Left forelimb (tissue), 1 donor: ENCODE results near the gene KRTAP10-6.
"Not testable (repeated sequence)": the region's sequence is repeated elsewhere in the genome, so short reads cannot be mapped to it uniquely, and the experiment has no call there.

Source experiments
- DNase-seq: peaks from one replicate; pipeline ENCODE4 v3.0.0-alpha.2; 2018; ENCODE audit warnings: low spot score

The KRTAP10-6 gene

DNA sequence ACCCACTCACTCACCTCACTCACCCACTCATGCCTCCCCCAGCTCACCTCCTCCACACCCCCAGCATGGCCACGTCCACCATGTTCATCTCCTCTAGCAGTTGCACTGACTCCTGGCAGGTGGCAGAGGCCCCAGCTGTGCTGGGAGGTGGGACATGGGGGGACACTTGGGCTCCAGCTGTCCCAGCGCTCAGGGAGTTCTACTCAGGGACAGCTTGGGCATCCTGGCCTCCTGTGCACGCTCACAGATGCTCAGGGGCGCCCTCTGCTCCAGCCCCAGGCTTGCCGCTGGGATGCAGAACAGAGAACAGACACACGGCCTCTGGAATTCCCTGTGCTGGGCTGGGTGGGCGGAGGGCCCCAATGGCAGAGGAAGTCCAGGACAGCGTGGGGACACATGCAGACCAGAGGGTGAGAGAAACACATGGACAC is 24.8 kb upstream of the KRTAP10-6 start:
- DNase-seq, result no peak

DNA sequence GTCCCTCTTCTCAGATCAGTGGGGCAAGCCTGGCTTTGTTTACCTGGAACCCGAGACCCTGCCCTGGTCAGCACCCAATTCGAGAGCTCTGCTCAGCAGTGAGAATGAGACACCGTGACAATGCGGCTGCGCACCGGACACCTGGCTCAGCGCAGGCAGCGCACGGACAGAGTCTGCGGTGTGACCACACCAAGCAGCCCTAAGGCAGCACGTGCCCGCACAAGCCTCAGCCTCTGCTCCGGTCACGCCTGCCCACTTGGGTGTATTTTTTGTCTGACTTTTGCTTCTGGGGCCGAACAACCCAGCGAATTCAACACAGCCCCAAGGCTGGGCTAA is 24.3 kb upstream of the KRTAP10-6 start:
- no peak for DNase-seq

DNA sequence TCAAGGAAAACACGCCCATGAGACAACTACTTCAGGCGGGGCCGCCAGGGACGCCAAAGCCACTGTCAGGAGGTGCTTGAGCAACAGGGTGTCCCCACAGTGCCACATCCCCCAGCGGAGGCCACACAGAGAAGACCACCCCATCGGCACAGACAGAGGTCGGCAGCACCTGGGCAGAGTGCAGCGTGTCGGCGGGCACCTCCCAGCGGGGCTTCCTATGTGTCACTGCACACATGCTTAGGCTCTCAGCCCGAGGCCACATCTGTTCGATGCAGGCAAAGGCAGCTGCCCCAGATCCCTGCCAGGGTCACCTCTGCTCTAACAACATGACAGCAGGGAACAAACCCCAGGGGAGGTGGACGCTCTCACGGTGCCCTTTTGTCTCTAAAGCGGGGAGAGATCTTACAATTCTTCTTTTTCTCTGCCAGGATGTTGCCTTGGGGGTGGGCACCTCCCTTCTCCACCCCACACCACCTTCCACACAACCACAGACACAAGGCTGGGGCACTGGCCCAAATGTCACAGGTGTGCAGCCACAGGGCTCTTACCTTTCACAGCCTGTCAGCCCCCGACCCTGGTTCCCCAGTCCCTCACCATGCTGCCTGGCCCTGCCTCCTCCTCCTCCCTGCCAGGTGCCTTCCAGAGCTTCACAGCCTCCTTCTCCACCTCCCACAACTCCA is 23.7 kb upstream of the KRTAP10-6 start:
- no peak for DNase-seq

DNA sequence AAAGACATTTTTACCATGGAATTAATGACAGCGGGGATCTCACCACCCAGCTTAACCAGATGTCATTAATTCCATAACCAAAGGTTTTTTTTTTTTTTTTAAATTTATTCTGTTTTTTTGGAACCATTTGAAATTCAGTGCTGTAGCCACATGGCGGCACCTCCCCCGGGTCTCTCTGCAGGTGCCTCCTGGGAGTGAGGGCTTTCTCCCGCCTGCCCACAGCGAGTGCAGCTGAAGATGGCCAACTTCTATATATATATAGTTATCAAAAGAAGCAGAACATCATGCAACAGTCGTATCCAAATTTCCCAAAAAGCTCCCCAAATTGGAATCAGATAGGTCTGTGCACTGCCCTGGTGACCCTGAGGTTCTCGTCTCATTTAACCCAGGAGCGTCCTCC is 23.2 kb upstream of the KRTAP10-6 start:
- DNase-seq, result no peak

DNA sequence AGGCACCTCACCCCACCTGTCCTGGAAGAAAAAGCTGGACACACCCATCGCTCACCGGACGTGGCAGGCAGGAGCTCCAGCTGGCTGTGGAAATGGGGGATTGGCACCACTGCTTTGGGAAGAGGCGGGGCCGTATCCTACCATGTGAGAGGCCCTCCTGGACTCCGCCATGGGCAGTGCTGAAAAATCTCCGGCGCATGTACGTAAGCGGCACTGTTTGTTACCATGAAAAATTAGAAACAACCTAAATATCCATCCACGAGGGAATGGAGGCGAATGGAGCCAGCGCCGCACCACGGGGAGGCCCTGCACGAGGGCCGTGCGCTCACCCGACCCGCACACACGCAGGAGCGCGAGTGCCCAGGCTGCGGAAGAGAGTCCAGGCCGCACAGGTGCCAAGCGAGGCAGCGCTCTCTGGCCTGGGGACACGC is 22.7 kb upstream of the KRTAP10-6 start:
- DNase-seq, result no peak

DNA sequence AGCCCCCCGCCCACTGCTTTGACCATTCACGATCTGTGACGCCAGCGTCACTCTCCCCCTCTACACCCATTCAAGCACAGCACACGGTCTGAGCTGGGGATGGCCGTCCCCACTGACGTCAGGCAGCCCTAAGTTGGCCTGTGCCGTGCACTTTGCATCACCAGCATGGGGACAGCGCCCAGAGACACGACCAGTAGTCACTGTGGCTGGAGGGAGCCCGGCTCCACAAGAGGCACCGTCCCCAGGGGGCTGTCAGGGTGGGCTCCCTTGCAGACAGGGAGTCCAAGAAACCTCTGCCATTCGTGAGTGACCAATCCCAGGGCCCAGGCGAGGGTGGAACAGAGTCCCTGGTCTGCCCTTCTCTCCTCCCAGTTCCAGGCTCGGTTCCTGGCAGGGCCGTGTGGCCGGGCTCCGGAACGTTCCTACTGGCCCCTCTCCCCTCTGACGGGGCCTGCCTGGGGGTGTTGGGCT is 21.9 kb upstream of the KRTAP10-6 start:
- no peak for DNase-seq

DNA sequence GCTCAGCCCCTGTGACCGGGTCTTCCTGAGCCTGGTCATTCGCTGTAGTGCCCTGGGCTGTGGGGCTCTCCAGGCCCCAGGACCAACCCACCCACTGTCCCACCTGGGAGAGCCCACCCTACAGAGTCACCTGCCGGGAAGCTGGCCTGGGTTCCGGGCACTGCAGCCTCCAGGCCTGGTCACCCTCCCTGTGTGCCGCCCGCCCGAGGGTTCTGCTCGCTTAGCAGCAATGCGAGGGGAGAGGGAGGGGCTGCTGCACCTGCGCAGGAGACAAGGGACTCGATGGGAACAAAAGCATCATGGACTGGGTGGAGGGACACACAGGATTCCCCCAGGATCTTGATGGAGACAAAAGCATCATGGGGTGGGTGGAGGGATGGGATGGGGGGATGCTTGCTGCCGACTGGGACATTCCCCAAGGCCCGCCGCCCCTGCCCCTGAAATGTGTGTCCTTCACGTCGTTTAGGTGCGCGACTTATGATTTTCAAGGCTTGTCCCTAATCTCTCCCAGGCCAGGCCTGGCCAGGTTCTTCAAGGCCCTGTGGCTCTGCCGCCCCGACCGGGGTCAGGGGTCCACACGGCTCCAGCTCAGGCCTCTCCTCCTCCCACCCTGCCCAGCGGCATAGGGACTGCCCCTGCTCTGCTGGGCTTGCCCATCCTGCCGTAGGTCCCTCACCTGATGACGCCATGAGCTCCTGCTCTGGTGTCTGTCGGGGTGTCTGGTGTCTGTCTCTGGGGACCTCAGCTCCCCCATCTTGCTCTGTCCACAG is 21.3 kb upstream of the KRTAP10-6 start:
- DNase-seq, result no peak

DNA sequence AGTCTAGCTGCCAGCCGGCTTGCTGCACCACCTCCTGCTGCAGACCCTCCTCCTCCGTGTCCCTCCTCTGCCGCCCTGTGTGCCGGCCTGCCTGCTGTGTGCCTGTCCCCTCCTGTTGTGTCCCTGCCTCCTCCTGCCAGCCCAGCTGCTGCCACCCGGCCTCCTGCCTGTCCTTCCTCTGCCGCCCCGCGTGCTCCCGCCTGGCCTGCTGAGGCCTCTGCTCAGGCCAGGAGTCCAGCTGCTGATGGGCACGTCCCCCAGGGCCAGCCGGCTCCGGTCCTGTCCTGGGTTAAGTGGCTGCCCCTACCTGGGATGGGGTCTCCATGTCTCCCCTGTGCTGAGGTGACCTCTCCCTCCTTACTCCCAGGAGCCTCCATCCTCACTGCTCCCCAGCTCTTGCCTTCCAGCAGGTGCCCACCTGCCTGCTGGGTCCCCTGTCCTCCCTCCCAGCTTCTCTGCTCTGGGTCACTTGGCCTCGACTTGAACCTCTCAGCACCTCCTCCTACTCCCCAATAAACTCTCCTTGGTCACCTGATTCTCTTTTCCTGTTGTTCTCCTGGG is 20.4 kb upstream of the KRTAP10-6 start:
- no peak for DNase-seq

DNA sequence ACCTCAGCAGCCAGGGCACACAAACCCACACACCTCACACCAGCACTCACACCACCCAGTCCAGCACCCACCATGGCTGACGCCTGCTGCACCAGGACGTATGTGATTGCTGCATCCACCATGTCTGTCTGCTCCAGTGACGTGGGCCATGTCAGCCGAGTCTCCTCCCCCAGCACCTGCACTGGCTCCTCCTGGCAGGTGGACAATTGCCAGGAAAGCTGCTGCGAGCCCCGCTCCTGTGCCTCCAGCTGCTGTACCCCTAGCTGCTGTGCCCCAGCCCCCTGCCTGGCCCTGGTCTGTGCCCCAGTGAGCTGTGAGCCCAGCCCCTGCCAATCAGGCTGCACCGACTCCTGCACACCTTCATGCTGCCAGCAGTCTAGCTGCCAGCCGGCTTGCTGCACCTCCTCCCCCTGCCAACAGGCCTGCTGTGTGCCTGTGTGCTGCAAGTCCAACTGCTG is 19.8 kb upstream of the KRTAP10-6 start, which contains the start of gene KRTAP10-8:
Gene KRTAP10-8, plus strand, starts transcription at position 51 of the 458 bp plus-strand sequence. Its CDS starts 22 bp downstream, at position 73.
- no peak for DNase-seq

DNA sequence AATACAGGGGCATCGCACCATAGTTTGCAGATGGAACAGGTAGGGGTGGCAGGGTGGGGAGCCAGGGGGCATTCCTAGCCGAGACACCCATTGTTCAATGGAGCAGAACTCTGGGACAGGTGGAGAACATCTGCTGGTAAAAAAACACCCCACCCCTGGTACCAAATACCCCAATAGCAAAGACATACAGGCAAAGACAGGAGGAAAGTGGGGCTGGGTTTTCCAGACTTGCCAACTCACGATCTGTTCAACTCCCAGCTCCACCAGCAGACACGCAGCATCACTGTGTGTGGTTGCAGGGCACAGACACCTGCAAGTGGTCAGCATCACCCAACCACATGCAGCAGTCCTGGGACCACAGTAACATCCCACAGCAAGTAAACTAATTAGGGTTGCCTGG is 19.2 kb upstream of the KRTAP10-6 start:
- DNase-seq, result no peak

DNA sequence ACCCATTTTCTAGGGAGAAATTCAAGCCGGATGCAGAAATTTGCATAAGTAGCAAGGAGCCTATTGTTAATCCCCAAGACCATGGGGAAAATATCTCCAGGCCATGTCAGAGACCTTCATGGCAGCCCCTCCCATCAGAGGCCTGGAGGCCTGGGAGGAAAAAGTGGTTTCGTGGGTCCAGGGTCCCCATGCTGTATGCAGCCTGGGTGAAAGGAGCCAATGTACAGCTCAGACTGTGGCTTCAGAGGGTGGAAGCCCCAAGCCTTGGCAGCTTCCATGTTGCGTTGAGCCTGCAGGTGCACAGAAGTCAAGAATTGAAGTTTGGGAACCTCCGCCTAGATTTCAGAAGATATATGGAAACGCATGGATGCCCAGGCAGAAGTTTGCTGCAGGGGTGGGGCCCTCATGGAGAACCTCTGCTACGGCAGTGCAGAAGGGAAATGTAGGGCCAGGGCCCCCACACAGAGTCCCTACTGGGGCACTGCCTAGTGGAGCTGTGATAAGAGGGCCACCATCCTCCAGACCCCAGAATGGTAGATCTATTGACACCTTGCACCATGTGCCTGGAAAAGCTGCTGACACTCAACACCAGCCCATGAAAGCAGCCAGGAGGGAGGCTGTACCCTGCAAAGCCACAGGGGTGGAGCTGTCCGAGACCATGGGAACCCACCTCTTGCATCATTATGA is 18.0 kb upstream of the KRTAP10-6 start:
- not testable (repeated sequence) for DNase-seq

DNA sequence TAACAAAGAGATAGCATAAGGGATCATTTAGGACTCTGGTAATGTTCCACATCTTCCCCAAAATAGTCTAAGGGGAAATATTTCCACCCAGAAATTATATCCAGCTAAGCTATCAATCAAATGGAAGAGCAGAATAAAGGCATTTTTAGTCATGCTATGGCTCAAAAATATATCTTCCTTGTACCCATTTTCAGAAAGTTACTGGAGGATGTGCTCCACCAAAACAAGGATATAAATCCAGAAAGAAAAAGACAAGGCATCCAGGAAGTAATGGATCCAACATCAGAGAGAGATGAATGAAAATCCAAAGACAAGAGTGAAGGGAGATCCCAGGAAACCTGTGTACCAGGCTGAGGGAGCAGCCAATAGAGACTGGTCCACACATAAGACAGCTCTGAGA is 16.9 kb upstream of the KRTAP10-6 start:
- DNase-seq, result no peak

DNA sequence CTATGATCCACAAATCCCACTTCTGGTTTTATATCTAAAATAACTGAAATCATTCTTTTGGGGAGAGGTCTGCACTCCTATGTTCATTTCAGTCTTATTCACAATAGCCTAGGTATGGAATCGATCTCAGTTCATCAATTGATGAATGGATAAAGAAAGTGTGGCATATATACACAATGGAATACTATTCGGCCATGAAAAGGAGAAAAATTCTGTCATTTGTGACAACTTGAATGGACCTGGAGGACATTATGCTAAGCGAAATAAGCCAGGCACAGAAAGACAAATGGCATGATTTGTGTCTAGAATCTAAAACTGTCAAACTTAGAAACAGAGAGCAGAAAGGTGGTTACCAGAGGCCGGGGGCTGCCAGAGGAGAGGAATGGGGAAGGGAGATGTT is 14.2 kb upstream of the KRTAP10-6 start:
- DNase-seq, result no peak

DNA sequence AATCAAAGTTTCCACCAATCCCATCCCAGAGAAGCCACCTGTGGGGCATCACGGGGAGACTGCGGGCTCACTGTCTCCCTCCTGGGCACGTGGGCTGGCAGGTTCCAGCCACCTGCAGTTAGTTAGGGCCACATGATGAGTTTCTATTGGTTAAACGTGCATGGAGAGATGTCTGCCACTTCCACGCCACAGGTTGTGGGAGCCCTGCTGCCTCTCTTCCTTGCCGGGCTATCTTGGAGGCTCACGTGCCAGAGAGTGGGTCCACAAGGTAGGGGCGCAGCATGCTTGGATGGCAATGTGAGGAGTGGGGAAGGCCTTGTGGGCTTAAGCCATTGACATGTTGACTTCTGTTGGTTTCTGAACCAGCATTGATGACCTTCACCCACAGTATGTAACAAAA is 11.6 kb upstream of the KRTAP10-6 start:
- DNase-seq, result no peak

DNA sequence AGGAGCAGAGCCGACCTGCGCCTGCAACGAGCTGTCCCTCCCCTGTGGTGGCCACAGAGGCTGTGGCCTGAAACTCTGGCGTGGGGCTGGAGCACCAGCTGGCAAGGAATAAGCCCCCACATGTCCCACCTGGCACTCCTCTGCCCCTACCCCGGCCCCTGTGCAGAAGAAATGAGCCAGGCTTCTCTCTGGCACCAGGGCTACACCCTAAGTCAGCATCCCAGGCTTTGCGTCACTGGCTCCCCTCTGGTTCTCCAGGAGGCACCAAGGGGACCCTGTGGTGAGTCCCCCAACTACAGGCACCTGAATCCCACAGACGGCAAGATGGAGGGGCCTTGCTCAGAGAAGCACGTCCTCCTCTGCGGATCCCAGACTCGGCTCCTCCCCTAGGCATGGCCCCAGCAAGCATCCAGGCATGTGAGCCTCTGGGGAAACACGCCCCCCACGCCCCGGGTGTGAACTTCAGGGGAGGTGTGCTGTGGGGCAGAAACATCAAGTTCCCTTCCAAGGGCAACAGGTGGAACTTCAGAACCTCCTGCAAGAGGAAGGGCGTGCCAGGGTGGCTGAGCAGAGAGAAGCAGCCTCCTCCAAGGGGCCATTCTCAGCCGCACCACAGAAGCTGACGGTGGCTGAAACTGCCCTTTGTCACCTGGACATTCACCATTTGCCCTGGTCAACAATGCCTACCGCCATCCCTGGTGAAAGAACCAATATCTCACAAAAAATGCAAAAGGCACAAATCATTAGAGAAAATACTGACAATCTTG is 11.0 kb upstream of the KRTAP10-6 start:
- no peak for DNase-seq

DNA sequence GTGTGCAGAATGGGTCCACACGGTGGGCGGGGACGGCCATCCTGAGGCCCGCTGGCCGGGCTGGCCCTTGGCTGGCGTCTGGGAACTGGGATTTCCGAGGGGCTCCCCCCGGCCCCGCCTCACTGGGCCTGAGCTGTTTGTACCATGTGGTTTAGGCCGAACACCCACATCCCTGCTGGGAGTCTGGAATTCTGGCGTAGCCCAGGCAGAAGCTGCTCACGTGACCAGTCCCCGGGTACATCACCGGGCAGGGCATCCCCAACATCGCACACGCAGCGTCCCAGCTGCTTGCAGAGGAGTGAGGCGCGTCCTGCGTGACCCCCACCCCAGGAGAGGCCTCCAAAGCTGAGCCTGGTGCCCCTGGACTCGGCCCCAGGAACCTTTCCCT is 10.2 kb upstream of the KRTAP10-6 start:
- no peak for DNase-seq

DNA sequence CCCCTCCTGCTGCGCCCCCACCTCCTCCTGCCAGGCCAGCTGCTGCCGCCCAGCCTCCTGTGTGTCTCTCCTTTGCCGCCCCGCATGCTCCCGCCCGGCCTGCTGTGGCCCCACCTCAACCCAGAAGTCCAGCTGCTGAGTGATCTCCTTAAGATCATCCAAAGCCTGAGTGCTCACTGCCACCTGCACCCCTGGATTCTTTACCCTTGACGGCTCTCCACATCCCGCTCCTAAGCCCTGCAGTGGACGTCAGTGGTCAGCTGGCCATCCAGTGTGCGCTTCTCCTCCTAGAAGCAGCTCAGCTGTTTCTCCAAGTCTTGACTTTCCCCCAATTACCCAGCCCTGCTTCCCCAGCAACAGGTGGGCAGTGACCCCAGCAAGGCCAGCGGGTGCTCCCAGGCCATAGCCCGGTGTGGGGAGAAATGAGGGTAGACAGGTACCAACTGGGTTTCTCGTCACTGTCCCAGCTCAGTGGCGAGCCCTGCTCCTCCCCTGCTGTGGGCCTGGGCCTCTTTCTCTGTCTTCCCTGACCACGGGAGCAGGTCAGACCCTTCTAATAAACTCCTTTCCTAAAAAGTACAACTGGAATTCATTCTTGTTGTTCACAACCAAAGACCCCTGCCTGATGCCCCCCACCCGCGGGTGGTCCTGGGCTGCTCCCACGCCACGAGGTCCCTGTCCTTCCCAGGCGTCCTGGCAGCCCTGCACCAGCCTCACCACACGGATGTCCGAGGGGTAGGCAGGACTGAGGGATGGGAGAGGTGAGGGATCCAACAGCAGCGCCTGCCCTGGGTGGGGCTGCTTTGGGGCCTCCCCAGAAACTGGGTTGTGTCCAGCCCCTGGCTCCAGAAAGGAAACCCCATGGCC is 9.5 kb upstream of the KRTAP10-6 start:
- no peak for DNase-seq

DNA sequence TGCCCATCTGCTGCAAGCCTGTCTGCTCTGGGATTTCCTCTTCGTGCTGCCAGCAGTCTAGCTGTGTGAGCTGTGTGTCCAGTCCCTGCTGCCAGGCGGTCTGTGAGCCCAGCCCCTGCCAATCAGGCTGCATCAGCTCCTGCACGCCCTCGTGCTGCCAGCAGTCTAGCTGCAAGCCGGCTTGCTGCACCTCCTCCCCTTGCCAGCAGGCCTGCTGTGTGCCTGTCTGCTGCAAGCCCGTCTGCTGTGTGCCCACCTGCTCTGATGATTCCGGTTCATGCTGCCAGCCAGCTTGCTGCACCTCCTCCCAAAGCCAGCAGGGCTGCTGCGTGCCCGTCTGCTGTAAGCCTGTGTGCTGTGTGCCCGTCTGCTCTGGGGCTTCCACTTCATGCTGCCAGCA is 8.8 kb upstream of the KRTAP10-6 start:
- DNase-seq, result not testable (repeated sequence)

DNA sequence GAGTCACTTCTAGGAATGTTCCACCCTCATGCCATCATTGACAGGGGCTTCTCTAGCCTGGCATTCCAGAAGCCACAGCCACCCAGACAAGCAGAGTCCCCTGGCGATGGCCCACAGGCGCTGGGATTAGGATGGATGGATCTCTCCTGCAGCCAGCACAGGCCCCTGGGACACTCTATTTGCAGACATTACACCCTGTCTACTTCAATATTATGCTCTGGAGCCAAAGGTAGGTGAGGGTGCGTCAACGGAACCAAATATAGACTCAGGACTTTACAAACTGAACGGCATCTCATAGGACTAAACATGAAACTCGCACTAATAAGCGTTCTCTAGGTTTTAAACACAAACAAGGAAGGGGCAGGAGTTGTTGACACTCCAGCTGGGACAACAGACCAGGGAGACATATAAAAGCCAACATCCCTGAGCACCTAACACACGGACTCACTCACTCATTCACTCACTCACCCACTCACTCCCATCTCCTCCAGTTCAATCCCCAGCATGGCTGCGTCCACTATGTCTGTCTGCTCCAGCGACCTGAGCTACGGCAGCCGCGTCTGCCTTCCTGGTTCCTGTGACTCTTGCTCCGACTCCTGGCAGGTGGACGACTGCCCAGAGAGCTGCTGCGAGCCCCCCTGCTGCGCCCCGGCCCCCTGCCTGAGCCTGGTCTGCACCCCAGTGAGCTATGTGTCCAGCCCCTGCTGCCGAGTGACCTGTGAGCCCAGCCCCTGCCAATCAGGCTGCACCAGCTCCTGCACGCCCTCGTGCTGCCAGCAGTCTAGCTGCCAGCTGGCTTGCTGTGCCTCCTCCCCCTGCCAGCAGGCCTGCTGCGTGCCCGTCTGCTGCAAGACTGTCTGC is 8.0 kb upstream of the KRTAP10-6 start, which contains the start of gene KRTAP10-7:
Gene KRTAP10-7, plus strand, starts transcription at position 480 of the 861 bp plus-strand sequence. Its CDS starts 25 bp downstream, at position 505.
- not testable (repeated sequence) for DNase-seq
